ENCODE measurements around the gene UGT1A10. TPM values are rescaled to one million over a fixed set of nuclear protein-coding genes. Genes with fewer than 3 reads are reported as not detected.
"Not testable (repeated sequence)": the region's sequence is repeated elsewhere in the genome, so short reads cannot be mapped to it uniquely, and the experiment has no call there.

The UGT1A10 gene
- total RNA-seq, 1 donor from 2014 or later: not detected

GRCh38 chr2:233655943-233656342 lies 19.7 kb downstream of the UGT1A10 start:
- DNase-seq (ENCODE audit: low read depth in 2 of 2): not testable (repeated sequence)

GRCh38 chr2:233656443-233656842 lies 20.2 kb downstream of the UGT1A10 start:
- DNase-seq (ENCODE audit: low read depth in 2 of 2): no peak

GRCh38 chr2:233658610-233659009 lies 22.4 kb downstream of the UGT1A10 start:
- no peak for DNase-seq (ENCODE audit: low read depth in 2 of 2)

- no peak for DNase-seq (ENCODE audit: low read depth in 2 of 2)
Measured at GRCh38 chr2:233663911-233664310, 27.7 kb downstream of the UGT1A10 start.

GRCh38 chr2:233668605-233669260 lies 32.5 kb downstream of the UGT1A10 start:
- DNase-seq (ENCODE audit: low read depth in 2 of 2): no peak

- DNase-seq (ENCODE audit: low read depth in 2 of 2): no peak
Measured at GRCh38 chr2:233671290-233672161, 35.3 kb downstream of the UGT1A10 start, which contains the start of gene UGT1A9. TSS of gene UGT1A9 (plus strand) at chr2:233671898. CDS start at chr2:233671935, 37 bp downstream.

- DNase-seq (ENCODE audit: low read depth in 2 of 2): no peak
Measured at GRCh38 chr2:233672886-233673285, 36.6 kb downstream of the UGT1A10 start.

- no peak for DNase-seq (ENCODE audit: low read depth in 2 of 2)
Measured at GRCh38 chr2:233673896-233674295, 37.6 kb downstream of the UGT1A10 start.

- DNase-seq (ENCODE audit: low read depth in 2 of 2): no peak
Measured at GRCh38 chr2:233674314-233674713, 38.1 kb downstream of the UGT1A10 start.

- no peak for DNase-seq (ENCODE audit: low read depth in 2 of 2)
Measured at GRCh38 chr2:233674995-233675394, 38.7 kb downstream of the UGT1A10 start.

- DNase-seq (ENCODE audit: low read depth in 2 of 2): no peak
Measured at GRCh38 chr2:233676046-233676445, 39.8 kb downstream of the UGT1A10 start.

- no peak for DNase-seq (ENCODE audit: low read depth in 2 of 2)
Measured at GRCh38 chr2:233679196-233679595, 42.9 kb downstream of the UGT1A10 start.

- no peak for DNase-seq (ENCODE audit: low read depth in 2 of 2)
Measured at GRCh38 chr2:233680361-233681045, 44.3 kb downstream of the UGT1A10 start.

- no peak for DNase-seq (ENCODE audit: low read depth in 2 of 2)
Measured at GRCh38 chr2:233681521-233682099, 45.4 kb downstream of the UGT1A10 start, which contains the start of gene UGT1A7. TSS of gene UGT1A7 (plus strand) at chr2:233681901. CDS start at chr2:233681938, 37 bp downstream.

GRCh38 chr2:233684640-233685039 lies 48.4 kb downstream of the UGT1A10 start:
- no peak for DNase-seq (ENCODE audit: low read depth in 2 of 2)

- DNase-seq (ENCODE audit: low read depth in 2 of 2): no peak
Measured at GRCh38 chr2:233686928-233687327, 50.7 kb downstream of the UGT1A10 start.

GRCh38 chr2:233688341-233688740 lies 52.1 kb downstream of the UGT1A10 start:
- no peak for DNase-seq (ENCODE audit: low read depth in 2 of 2)

GRCh38 chr2:233689031-233689430 lies 52.8 kb downstream of the UGT1A10 start:
- DNase-seq (ENCODE audit: low read depth in 2 of 2): peak in 1 of 2 donors; percentile 21

GRCh38 chr2:233689501-233689900 lies 53.3 kb downstream of the UGT1A10 start:
- DNase-seq (ENCODE audit: low read depth in 2 of 2): peak; percentile 63 to 84

- DNase-seq (ENCODE audit: low read depth in 2 of 2): peak in 1 of 2 donors; percentile 58
Measured at GRCh38 chr2:233690444-233690843, 54.2 kb downstream of the UGT1A10 start.
